ENCODE data around the gene SVIL.

Gene SVIL

GRCh38 chr10:29437871-29438270 is 196.9 kb downstream of the SVIL start:
- intact Hi-C loops (cut with micrococcal nuclease), result no loop called here
- Mint-ChIP-seq H3K4me1 (ENCODE audit: low read depth) (peaks cover 11% of the 10 kb centered on the region), H3K9me3 (peaks cover 31% of the 10 kb centered on the region), H3K27ac (no peak overlapping the region), H3K4me3 (no peak overlapping the region), H3K36me3 (ENCODE audit: low read depth) (peaks cover 30% of the 10 kb centered on the region), H3K27me3 (no peaks in the 10 kb centered on the region)

DNA sequence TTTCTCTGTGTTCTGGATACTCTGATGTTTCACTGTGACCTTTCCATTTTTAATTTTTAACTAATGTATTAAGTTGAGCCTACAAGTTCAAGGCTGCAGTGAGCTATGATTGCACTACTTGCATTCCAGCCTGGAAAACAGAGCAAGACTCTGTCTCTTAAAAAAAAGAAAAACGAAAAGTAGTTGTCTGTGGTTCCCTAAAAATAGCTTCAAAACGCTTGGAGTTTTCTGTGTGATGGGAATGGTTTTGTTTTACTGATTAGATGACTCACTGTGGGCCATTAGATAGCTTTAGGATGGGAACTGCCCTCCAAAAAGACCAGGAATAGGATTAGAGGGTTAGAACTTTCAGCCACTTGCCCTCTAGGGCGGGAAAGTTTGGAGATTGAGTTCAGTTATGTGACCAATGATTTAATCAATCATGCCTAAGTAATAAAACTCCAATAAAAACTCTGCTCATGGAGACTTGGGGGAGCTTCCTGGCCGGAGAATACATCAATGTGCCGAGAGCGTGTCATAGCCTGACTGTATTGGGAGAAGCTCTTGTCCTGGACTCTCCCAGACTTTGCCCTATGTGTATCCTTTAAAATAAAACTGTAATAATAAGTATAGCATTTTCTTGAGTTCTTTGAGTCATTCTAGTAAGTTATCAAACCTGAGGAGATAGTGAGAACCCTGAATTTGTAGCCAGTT is 198.8 kb downstream of the SVIL start:
- Mint-ChIP-seq H3K36me3 (ENCODE audit: low read depth) (peaks cover 38% of the 10 kb centered on the region), H3K4me1 (ENCODE audit: low read depth) (peaks cover 15% of the 10 kb centered on the region), H3K4me3 (no peak overlapping the region), H3K9me3 (peaks cover 31% of the 10 kb centered on the region), H3K27ac (no peak overlapping the region), H3K27me3 (no peaks in the 10 kb centered on the region)
- intact Hi-C loops (cut with micrococcal nuclease), result no loop called here

DNA sequence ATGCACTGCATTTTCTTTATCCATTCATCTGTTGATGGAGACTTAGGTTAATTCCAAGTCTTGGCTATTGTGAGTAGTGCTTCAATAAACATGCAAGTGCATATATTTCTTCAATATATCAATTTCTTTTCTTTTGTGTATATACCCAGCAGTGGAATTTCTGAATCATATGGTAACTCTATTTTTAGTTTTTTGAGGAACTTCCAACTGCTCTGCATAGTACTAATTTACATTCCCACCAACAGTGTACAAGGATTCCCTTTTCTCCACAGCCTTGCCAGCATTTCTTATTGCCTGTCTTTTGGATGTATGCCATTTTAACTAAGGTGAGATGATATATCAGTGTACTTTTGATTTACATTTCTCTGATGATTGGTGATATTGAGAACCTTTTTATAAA is 200.7 kb downstream of the SVIL start:
- H3K27me3 Mint-ChIP-seq, result no peaks in the 10 kb centered on the region
- peaks cover 38% of the 10 kb centered on the region for H3K36me3 Mint-ChIP-seq (ENCODE audit: low read depth)
- H3K9me3 Mint-ChIP-seq, result peaks cover 28% of the 10 kb centered on the region
- H3K27ac Mint-ChIP-seq, result no peak overlapping the region
- H3K4me3 Mint-ChIP-seq, result no peak overlapping the region
- intact Hi-C loops (cut with micrococcal nuclease), result no loop called here
- H3K4me1 Mint-ChIP-seq (ENCODE audit: low read depth), result peaks cover 16% of the 10 kb centered on the region

GRCh38 chr10:29431711-29432110 is 203.1 kb downstream of the SVIL start:
- Mint-ChIP-seq H3K27me3 (no peaks in the 10 kb centered on the region), H3K36me3 (ENCODE audit: low read depth) (peaks cover 29% of the 10 kb centered on the region), H3K9me3 (peaks cover 5% of the 10 kb centered on the region), H3K4me1 (ENCODE audit: low read depth) (peaks cover 16% of the 10 kb centered on the region), H3K27ac (no peak overlapping the region), H3K4me3 (no peak overlapping the region)
- intact Hi-C loops (cut with micrococcal nuclease), result no loop called here

- Mint-ChIP-seq H3K27ac (no peak overlapping the region), H3K27me3 (no peaks in the 10 kb centered on the region), H3K9me3 (no peaks in the 10 kb centered on the region), H3K36me3 (ENCODE audit: low read depth) (peaks cover 34% of the 10 kb centered on the region), H3K4me1 (ENCODE audit: low read depth) (peaks cover 16% of the 10 kb centered on the region), H3K4me3 (no peak overlapping the region)
- intact Hi-C loops (cut with micrococcal nuclease), result no loop called here
Observed at GRCh38 chr10:29430101-29430500, 204.7 kb downstream of the SVIL start.

DNA sequence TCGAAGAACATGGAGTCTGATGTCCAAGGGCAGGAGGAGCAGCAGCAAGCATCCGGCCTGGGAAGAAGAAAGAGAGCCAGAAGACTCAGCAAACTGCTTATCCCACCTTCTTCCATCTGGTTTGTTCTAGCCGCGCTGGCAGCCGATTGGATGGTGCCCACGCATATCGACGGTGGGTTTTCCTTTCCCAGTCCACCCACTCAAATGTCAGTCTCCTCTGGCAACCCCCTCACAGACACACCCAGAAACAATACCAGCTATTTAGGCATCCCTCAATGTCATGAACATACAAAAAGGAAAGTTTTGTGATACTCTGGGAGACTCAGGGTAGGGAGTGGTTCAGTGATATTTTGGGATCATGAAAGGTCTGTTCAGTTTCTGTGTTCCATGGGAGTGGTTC is 206.3 kb downstream of the SVIL start:
- no peak overlapping the region for H3K27ac Mint-ChIP-seq
- no peak overlapping the region for H3K4me3 Mint-ChIP-seq
- intact Hi-C loops (cut with micrococcal nuclease), result no loop called here
- H3K9me3 Mint-ChIP-seq, result no peaks in the 10 kb centered on the region
- peaks cover 44% of the 10 kb centered on the region for H3K36me3 Mint-ChIP-seq (ENCODE audit: low read depth)
- no peaks in the 10 kb centered on the region for H3K27me3 Mint-ChIP-seq
- H3K4me1 Mint-ChIP-seq (ENCODE audit: low read depth), result peaks cover 5% of the 10 kb centered on the region

GRCh38 chr10:29427667-29428066 is 207.1 kb downstream of the SVIL start:
- Mint-ChIP-seq H3K4me1 (ENCODE audit: low read depth) (peaks cover 5% of the 10 kb centered on the region), H3K36me3 (ENCODE audit: low read depth) (peaks cover 42% of the 10 kb centered on the region), H3K27me3 (no peaks in the 10 kb centered on the region), H3K9me3 (no peaks in the 10 kb centered on the region), H3K4me3 (no peak overlapping the region), H3K27ac (no peak overlapping the region)
- intact Hi-C loops (cut with micrococcal nuclease), result no loop called here

- peaks cover 53% of the 10 kb centered on the region for H3K36me3 Mint-ChIP-seq (ENCODE audit: low read depth)
- no peak overlapping the region for H3K27ac Mint-ChIP-seq
- H3K9me3 Mint-ChIP-seq, result no peaks in the 10 kb centered on the region
- H3K27me3 Mint-ChIP-seq, result no peaks in the 10 kb centered on the region
- H3K4me3 Mint-ChIP-seq, result no peak overlapping the region
- peaks cover 5% of the 10 kb centered on the region for H3K4me1 Mint-ChIP-seq (ENCODE audit: low read depth)
- intact Hi-C loops (cut with micrococcal nuclease), result no loop called here
Observed at GRCh38 chr10:29426420-29426819, 208.4 kb downstream of the SVIL start.

GRCh38 chr10:29424017-29424416 is 210.8 kb downstream of the SVIL start:
- no peaks in the 10 kb centered on the region for H3K27me3 Mint-ChIP-seq
- H3K4me1 Mint-ChIP-seq (ENCODE audit: low read depth), result no peaks in the 10 kb centered on the region
- H3K36me3 Mint-ChIP-seq (ENCODE audit: low read depth), result peaks cover 65% of the 10 kb centered on the region
- intact Hi-C loops (cut with micrococcal nuclease), result no loop called here
- H3K27ac Mint-ChIP-seq, result no peak overlapping the region
- no peaks in the 10 kb centered on the region for H3K9me3 Mint-ChIP-seq
- H3K4me3 Mint-ChIP-seq, result no peak overlapping the region

DNA sequence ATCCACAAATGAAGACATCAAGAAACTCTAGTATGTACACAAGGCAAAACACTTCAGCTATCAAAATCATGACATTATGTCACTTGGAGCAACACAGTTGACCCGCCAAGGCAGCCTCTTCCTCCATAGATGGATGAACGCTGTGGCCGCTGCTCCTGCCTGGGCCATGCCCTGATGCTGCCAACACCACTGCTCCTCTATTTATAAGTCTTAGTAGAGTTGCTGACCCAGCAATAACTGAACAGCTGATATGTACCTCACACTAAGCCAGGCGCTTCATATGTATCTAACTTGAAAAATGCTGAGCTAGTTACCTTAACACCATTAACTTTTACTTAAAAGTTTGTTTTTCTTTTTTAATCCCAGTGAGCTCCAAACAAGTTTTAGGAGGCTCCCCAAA is 214.0 kb downstream of the SVIL start:
- H3K4me1 Mint-ChIP-seq (ENCODE audit: low read depth), result peaks cover 4% of the 10 kb centered on the region
- no peaks in the 10 kb centered on the region for H3K27me3 Mint-ChIP-seq
- no peaks in the 10 kb centered on the region for H3K9me3 Mint-ChIP-seq
- intact Hi-C loops (cut with micrococcal nuclease), result no loop called here
- H3K27ac Mint-ChIP-seq, result no peak overlapping the region
- H3K36me3 Mint-ChIP-seq (ENCODE audit: low read depth), result peaks cover 82% of the 10 kb centered on the region
- H3K4me3 Mint-ChIP-seq, result no peak overlapping the region

- no peak overlapping the region for H3K27ac Mint-ChIP-seq
- H3K4me1 Mint-ChIP-seq (ENCODE audit: low read depth), result peaks cover 16% of the 10 kb centered on the region
- H3K9me3 Mint-ChIP-seq, result no peaks in the 10 kb centered on the region
- H3K36me3 Mint-ChIP-seq (ENCODE audit: low read depth), result peaks cover 67% of the 10 kb centered on the region
- intact Hi-C loops (cut with micrococcal nuclease), result no loop called here
- no peaks in the 10 kb centered on the region for H3K27me3 Mint-ChIP-seq
- no peak overlapping the region for H3K4me3 Mint-ChIP-seq
Observed at GRCh38 chr10:29417324-29417723, 217.4 kb downstream of the SVIL start.

- no peaks in the 10 kb centered on the region for H3K27me3 Mint-ChIP-seq
- H3K4me1 Mint-ChIP-seq (ENCODE audit: low read depth), result peaks cover 29% of the 10 kb centered on the region
- intact Hi-C loops (cut with micrococcal nuclease), result no loop called here
- H3K4me3 Mint-ChIP-seq, result no peak overlapping the region
- no peaks in the 10 kb centered on the region for H3K9me3 Mint-ChIP-seq
- peaks cover 53% of the 10 kb centered on the region for H3K36me3 Mint-ChIP-seq (ENCODE audit: low read depth)
- H3K27ac Mint-ChIP-seq, result no peak overlapping the region
Observed at GRCh38 chr10:29415876-29416275, 218.9 kb downstream of the SVIL start.

DNA sequence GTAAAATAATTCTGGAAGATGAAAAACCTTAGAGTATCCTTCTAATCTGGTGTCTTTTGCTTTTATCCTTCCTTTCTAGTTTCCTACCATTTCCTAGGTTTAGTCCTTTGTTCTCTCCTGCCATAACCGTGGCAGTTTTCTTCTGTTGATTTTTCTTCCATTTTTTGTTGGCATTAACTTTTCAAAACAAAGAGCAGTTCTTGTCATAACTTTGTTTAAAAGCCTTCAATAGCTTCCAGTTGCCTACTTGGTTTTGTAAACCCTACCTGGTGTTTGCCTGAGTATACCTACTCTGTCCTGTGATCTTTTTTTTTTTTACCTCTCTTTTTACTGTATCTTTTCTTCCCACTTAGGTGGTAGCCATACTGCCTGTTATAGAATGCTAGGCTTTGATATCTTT is 220.3 kb downstream of the SVIL start:
- Mint-ChIP-seq H3K9me3 (no peaks in the 10 kb centered on the region), H3K4me3 (no peak overlapping the region), H3K27ac (no peak overlapping the region), H3K36me3 (ENCODE audit: low read depth) (peaks cover 52% of the 10 kb centered on the region), H3K27me3 (no peaks in the 10 kb centered on the region), H3K4me1 (ENCODE audit: low read depth) (peaks cover 29% of the 10 kb centered on the region)
- intact Hi-C loops (cut with micrococcal nuclease), result no loop called here

GRCh38 chr10:29412485-29412884 is 222.3 kb downstream of the SVIL start:
- Mint-ChIP-seq H3K4me1 (ENCODE audit: low read depth) (peaks cover 25% of the 10 kb centered on the region), H3K9me3 (peaks cover 3% of the 10 kb centered on the region), H3K36me3 (ENCODE audit: low read depth) (peaks cover 37% of the 10 kb centered on the region), H3K27ac (peak overlapping the region; percentile 48), H3K27me3 (no peaks in the 10 kb centered on the region), H3K4me3 (no peak overlapping the region)
- intact Hi-C loops (cut with micrococcal nuclease), result no loop called here

DNA sequence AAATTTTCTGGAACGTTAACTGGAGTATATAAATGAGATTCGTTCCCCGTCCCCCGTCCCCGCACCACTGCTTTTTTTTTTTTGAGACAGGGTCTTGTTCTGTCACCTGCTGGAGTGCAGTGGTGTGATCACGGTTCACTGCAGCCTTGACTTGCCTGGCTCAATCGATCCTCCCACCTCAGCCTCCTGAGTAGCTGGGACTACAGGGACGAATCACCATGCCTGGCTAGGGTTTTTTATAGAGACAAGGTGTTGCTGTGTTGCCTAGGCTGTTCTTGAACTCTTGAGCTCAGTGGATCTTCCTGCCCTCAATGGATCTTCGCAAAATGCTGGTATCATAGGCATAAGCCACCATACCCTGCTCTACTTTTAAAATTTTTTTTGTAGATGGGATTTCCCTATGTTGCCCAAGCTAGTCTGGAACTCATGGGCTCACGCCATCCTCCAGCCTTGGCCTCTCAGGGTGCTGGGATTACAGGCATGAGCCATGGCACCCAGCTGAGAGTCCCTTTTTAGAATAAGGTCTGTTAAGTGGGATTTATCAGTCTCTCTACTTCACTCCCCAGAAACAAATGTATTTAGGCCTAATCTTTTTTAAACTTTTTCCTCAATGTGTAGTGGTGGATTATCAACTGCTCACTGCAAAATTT is 223.0 kb downstream of the SVIL start:
- Mint-ChIP-seq H3K9me3 (peaks cover 9% of the 10 kb centered on the region), H3K4me1 (ENCODE audit: low read depth) (peaks cover 25% of the 10 kb centered on the region), H3K36me3 (ENCODE audit: low read depth) (peaks cover 30% of the 10 kb centered on the region), H3K27ac (peak overlapping the region; percentile 48), H3K27me3 (no peaks in the 10 kb centered on the region), H3K4me3 (peak overlapping the region; percentile 26)
- intact Hi-C loops (cut with micrococcal nuclease), result no loop called here

All from dendritic cell treated with granulocyte-macrophage colony-stimulating factor and Interleukin-4, amounts not matched to agents 40 ng/mL and 50 ng/mL, for 4 days (primary cell).